Upper lobe of left lung (tissue), 6 donors: ENCODE measurements around the gene PHACTR1. TPM values are rescaled to one million over a fixed set of nuclear protein-coding genes. Genes with fewer than 3 reads are reported as not detected.

Experiments used
- ATAC-seq, 2 donors: fragments of 200-7000 bp; cut with Tn5 transposase; one replicate each; pipeline ENCODE4 v1.9.1; 2022; ENCODE audit warnings: mild to moderate bottlenecking in 2 of 2, moderate library complexity in 2 of 2; ENCODE audit not compliant: low FRiP score in 2 of 2
- DNase-seq, 2 donors: peaks; one replicate each; pipeline ENCODE4 v3.0.0-alpha.2; 2019 to 2020
- H3K27ac ChIP-seq, 4 donors: fragments of 200-600 bp; sonication (generic); one replicate each; pipeline ENCODE4 v1.5.1; 2016 to 2019
- H3K27me3 ChIP-seq, 4 donors: fragments of 200-600 bp; sonication (generic); one replicate each; pipeline ENCODE4 v1.5.1; 2017 to 2019
- H3K36me3 ChIP-seq, 4 donors: fragments of 200-600 bp; sonication (generic); one replicate each; pipeline ENCODE4 v1.5.1; 2016 to 2019
- H3K4me1 ChIP-seq, 4 donors: fragments of 200-600 bp; sonication (generic); one replicate each; pipeline ENCODE4 v1.5.1; 2018 to 2019
- H3K4me3 ChIP-seq, 4 donors: fragments of 200-600 bp; sonication (generic); one replicate each; pipeline ENCODE4 v1.5.1; 2017 to 2019; ENCODE audit warnings: mild to moderate bottlenecking in 2 of 4, moderate library complexity in 1 of 4
- H3K9me3 ChIP-seq, 4 donors: fragments of 200-600 bp; sonication (generic); one replicate each; pipeline ENCODE4 v1.5.1; 2018 to 2019
- EP300 ChIP-seq, 4 donors: sonication (generic); formaldehyde crosslinking; IDR thresholded peaks; one replicate each; pipeline ENCODE4 v1.5.1; 2017; ENCODE audit warnings: antibody characterized with exemption in 4 of 4, control low read depth in 2 of 4
- POLR2A ChIP-seq, 4 donors: fragments of 450-650 bp; IDR thresholded peaks; one replicate each; pipeline ENCODE4 v1.5.1; 2016 to 2017; ENCODE audit warnings: antibody characterized with exemption in 4 of 4, mild to moderate bottlenecking in 2 of 4
- POLR2AphosphoS5 ChIP-seq, 2 donors: sonication (generic); formaldehyde crosslinking; IDR thresholded peaks; one replicate each; pipeline ENCODE4 v1.5.1; 2017; ENCODE audit warnings: antibody characterized with exemption in 2 of 2
- WGBS, 2 donors: methylation state at CpG; one replicate each; pipeline ENCODE4 v1.1.5; 2017 to 2018; 5-methylcytosine and 5-hydroxymethylcytosine counted together
- total RNA-seq, 6 donors: library from RNA; depleted of rRNA in 4 of 6; stranded (reverse); fragments of >200 nt in 4 of 6; gene quantifications; one replicate each; pipeline versions ENCODE4 v1.1.0 to v1.2.1, GENCODE V29; 2016 to 2021
- TF ChIP-seq, protein P1 (sequence below), 6 experiments: fragments of 450-650 bp in 4 of 6; fragments of 200-600 bp in 2 of 6; sonication (generic) in 2 of 6; IDR thresholded peaks; one replicate each; pipeline ENCODE4 v1.5.1; 2016 to 2019; ENCODE audit warnings: antibody characterized with exemption in 6 of 6
- donor health status: DM: no; HTN: no; CAD: no; lungs with moderate emphysema.
- donor health status: DM: no; HTN: yes; CAD: no; lungs with severe emphysema.

Gene PHACTR1
- total RNA-seq, 6 donors from 2014 or later = 63.2 to 121 (median 90.9) TPM

DNA sequence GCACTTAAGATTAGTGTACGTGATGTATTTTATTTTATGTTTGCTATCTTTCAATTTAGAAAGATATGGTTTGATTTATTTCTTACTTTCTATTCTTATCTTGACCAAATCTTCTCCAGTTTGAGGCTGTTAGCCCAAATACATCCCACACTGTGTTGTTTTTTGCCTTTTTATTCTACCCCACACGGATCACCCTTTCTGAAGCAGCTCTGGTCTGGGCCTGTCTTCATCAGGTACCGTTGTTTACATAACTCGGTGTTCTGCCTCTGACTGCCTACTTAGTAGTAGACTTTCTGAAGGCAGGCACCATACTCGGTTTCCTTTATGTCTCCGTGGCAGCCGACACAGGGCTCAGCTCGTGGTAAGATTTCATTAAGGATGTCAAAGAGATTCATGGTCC lies 95.0 kb downstream of the PHACTR1 start:
- no peak for DNase-seq
- Histone ChIP-seq H3K27ac (no peak overlapping the region), H3K27me3 (no peaks in the 10 kb centered on the region), H3K9me3 (no peaks in the 10 kb centered on the region), H3K4me3 (no peak overlapping the region), H3K36me3 (no peaks in the 10 kb centered on the region), H3K4me1 (no peaks in the 10 kb centered on the region)
- ATAC-seq = no peak
- 71 to 75% methylated on average over 8 of the region's 8 CpGs for WGBS, 2 donors
- TF ChIP-seq EP300 (IDR thresholded peaks at IDR 0.05) = no peak
- no peak for TF ChIP-seq POLR2A (IDR thresholded peaks at IDR 0.05)
- no peak for TF ChIP-seq POLR2AphosphoS5 (IDR thresholded peaks at IDR 0.05)
- TF ChIP-seq, protein P1, sequence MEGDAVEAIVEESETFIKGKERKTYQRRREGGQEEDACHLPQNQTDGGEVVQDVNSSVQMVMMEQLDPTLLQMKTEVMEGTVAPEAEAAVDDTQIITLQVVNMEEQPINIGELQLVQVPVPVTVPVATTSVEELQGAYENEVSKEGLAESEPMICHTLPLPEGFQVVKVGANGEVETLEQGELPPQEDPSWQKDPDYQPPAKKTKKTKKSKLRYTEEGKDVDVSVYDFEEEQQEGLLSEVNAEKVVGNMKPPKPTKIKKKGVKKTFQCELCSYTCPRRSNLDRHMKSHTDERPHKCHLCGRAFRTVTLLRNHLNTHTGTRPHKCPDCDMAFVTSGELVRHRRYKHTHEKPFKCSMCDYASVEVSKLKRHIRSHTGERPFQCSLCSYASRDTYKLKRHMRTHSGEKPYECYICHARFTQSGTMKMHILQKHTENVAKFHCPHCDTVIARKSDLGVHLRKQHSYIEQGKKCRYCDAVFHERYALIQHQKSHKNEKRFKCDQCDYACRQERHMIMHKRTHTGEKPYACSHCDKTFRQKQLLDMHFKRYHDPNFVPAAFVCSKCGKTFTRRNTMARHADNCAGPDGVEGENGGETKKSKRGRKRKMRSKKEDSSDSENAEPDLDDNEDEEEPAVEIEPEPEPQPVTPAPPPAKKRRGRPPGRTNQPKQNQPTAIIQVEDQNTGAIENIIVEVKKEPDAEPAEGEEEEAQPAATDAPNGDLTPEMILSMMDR (IDR thresholded peaks at IDR 0.05) = no peak

DNA sequence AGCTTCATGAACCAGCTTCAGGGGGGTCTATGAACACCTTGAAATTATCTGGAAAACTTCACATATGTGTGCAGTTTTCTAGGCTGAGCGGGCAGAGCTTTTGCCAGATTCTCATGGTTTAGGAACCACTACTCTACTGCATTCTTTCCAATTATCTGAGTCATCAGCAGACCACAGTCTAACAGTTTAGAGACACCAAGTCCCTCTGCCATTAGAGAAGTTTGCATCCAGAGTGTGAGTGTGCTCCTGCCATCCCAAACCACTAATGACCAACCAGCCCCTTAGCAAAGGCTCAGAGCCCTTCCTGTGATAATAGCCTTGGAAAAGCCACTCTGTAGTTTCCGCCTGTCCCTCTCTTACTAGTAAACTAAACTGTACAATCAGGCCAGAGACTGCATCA lies 96.8 kb downstream of the PHACTR1 start:
- ATAC-seq (no peak), DNase-seq (no peak)
- Histone ChIP-seq H3K4me3 (no peak overlapping the region), H3K9me3 (no peaks in the 10 kb centered on the region), H3K4me1 (no peaks in the 10 kb centered on the region), H3K36me3 (no peaks in the 10 kb centered on the region), H3K27ac (no peak overlapping the region), H3K27me3 (no peaks in the 10 kb centered on the region)
- TF ChIP-seq POLR2A (IDR thresholded peaks at IDR 0.05) (no peak), POLR2AphosphoS5 (IDR thresholded peaks at IDR 0.05) (no peak), EP300 (IDR thresholded peaks at IDR 0.05) (no peak)
- TF ChIP-seq, protein P1 (IDR thresholded peaks at IDR 0.05) = no peak
- 91 to 95% methylated on average over 2 of the region's 2 CpGs for WGBS, 2 donors

DNA sequence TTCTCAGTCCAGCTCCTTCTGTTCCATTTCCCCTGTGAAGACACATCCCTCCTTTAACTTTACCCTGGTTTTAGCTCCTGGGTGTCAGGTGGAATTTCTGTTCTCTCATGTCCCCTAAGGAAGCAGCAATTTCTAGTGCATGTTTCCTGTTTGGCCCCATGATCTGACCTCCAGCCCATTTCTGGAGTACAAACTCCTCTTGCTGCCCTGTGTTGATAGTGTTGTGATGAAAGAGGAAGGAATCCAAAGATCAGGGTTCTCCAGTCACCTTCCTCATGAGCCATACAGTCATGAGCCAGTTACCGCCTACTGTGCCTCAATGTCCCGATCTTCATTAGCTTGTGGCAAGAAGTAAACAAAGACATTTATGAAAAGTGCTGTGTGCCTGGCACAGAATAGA lies 97.4 kb downstream of the PHACTR1 start:
- no peaks in the 10 kb centered on the region for H3K27me3 ChIP-seq
- DNase-seq (no peak), ATAC-seq (no peak)
- no peak for TF ChIP-seq POLR2AphosphoS5 (IDR thresholded peaks at IDR 0.05)
- TF ChIP-seq, protein P1 (IDR thresholded peaks at IDR 0.05) = no peak
- TF ChIP-seq EP300 (IDR thresholded peaks at IDR 0.05) = no peak
- TF ChIP-seq POLR2A (IDR thresholded peaks at IDR 0.05) = no peak
- WGBS, 2 donors = 81 to 92% methylated on average over 2 of the region's 2 CpGs
- H3K4me3 ChIP-seq = no peak overlapping the region
- no peaks in the 10 kb centered on the region for H3K4me1 ChIP-seq
- H3K27ac ChIP-seq = no peak overlapping the region
- H3K36me3 ChIP-seq = no peaks in the 10 kb centered on the region
- no peaks in the 10 kb centered on the region for H3K9me3 ChIP-seq

DNA sequence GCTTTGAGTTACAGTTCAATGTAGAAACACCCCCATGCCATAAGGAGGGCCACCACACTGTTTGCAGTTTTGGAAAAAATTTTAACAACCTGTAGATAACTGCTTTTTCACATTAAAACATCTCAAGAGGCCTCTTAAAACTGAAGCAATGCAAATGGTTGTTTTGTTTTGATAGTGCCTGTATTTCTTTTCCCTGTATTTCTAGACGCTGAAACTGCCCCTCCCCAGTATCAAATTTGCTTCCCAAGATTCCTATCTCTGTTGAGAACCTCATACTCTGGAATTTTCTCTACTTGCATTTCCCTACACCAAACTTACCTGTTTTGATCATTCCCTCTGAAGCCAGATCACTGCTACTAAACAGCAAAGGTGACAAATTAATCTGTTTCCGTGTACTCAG lies 98.5 kb downstream of the PHACTR1 start:
- Histone ChIP-seq H3K9me3 (no peaks in the 10 kb centered on the region), H3K4me3 (no peak overlapping the region), H3K27ac (no peak overlapping the region), H3K36me3 (no peaks in the 10 kb centered on the region), H3K4me1 (no peaks in the 10 kb centered on the region), H3K27me3 (no peaks in the 10 kb centered on the region)
- 59 to 83% methylated on average over 2 of the region's 2 CpGs for WGBS, 2 donors
- no peak for ATAC-seq
- TF ChIP-seq POLR2A (IDR thresholded peaks at IDR 0.05) = no peak
- TF ChIP-seq POLR2AphosphoS5 (IDR thresholded peaks at IDR 0.05) = no peak
- TF ChIP-seq EP300 (IDR thresholded peaks at IDR 0.05) = no peak
- TF ChIP-seq, protein P1 (IDR thresholded peaks at IDR 0.05) = no peak
- no peak for DNase-seq

DNA sequence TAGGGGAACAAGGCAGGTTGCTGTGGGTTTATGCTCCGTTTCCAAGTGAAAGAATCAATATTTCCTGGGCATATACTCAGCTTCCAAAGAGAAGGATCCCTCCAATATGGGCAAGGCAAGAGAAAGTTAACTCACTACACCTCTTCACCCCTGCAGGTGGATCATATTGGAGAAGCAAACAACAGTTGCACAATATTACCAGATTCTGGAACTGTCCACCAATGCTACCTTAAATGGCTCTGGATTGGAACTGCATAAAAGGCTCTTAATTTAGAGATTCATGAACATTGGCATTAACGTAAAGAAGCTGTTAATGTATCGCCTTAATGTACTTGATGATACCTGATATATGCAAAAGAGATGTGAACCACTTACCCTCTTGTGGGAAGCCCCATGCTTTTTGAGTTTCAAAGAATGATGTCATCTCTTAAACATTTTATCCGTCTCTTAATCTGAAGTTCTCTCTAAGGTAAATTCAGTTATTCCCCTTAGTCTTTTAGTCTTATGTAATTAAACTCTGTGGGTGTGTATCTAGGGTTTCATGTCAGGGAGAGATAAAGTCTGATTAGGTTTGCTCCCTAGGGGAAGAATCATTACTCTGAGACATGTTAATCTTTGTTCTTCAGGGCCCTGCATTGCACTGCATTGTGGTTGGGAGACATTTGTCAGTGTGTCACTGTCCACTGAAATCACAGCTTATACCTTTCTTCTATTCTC lies 99.5 kb downstream of the PHACTR1 start:
- 67 to 72% methylated on average over 4 of the region's 4 CpGs for WGBS, 2 donors
- H3K4me1 ChIP-seq = no peaks in the 10 kb centered on the region
- no peak for TF ChIP-seq POLR2AphosphoS5 (IDR thresholded peaks at IDR 0.05)
- TF ChIP-seq POLR2A (IDR thresholded peaks at IDR 0.05) = no peak
- TF ChIP-seq, protein P1 (IDR thresholded peaks at IDR 0.05) = no peak
- no peak for TF ChIP-seq EP300 (IDR thresholded peaks at IDR 0.05)

More for the DNA sequence above, 99.5 kb downstream of the PHACTR1 start:
- Histone ChIP-seq H3K36me3 (no peaks in the 10 kb centered on the region), H3K9me3 (no peaks in the 10 kb centered on the region), H3K27ac (no peak overlapping the region), H3K4me3 (no peak overlapping the region), H3K27me3 (no peaks in the 10 kb centered on the region)
- ATAC-seq (no peak), DNase-seq (no peak)
